ENCODE measurements around the gene ACD.
A peak's percentile ranks its signal among the peaks of the same experiment; 100 is the strongest.

The ACD gene

DNA sequence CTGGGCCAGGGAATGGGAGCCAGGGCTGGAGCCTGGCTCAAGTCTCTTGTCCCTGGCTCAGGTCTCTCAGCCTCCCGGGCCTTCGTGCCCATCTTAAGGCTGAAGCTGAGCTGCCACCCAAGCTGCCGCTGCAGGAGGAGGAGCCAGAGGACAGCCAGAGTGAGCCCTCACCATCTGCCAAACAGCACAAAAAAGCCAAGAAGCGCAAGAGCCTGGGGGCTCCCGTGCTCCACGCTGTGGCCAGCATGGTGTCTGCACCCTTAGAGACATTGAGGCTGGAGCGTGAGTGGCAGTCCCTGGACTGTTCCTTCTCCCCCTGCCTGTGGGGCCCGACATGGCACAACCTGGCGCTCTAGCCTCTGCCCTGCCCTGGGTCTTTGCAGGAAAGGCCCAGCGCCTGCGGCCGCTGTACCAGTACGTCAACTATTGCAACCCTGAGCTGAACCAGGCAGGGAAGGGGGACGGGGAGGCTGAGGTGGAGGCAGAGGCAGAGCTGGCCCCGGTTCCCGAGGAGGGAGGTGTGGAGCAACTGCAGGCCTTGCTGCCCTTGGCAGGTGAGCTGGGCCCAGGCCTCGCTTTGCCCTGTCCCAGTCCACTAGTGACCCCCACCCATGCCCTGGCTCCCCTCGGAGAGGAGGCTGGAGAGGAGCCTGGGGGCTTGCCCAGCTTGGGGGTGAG lies 7.9 kb upstream of the ACD start:
- H3K4me1 ChIP-seq (ENCODE audit: control insufficient read depth, insufficient read depth, low read length), result no peaks in the 10 kb centered on the region
- ChIA-PET POLR2A (no interaction called here), CTCF (interaction anchor here (0.6 to 3.0 kb wide), 9 partner anchors 12 to 274 kb away, joined by 3 to 19 read pairs (median 4); partner anchors contain the start of gene CTCF)
- H3K36me3 ChIP-seq (ENCODE audit: control insufficient read depth in 2 of 2, insufficient read depth in 1 of 2, low read length in 2 of 2), result peaks cover 0 to 25% of the 10 kb centered on the region in 2 experiments; a peak in 1 of 3 replicates
- H3K4me3 ChIP-seq (ENCODE audit: low read depth, low read length), result no peak overlapping the region
- H3K9me3 ChIP-seq (ENCODE audit: control insufficient read depth, insufficient read depth, low read depth, low read length), result no peaks in the 10 kb centered on the region
- H3K27ac ChIP-seq (ENCODE audit: extremely low read depth, low read depth, low read length), result no peak overlapping the region
- TF ChIP-seq ZNF843 (tag by site-specific recombination; IDR thresholded peaks at IDR 0.05) (no peak), ZBTB8A (tag by site-specific recombination; IDR thresholded peaks at IDR 0.05) (peak; percentile 72), HOXC10 (CRISPR knock-in tag; IDR thresholded peaks at IDR 0.05) (no peak), ZNF600 (tag by site-specific recombination; IDR thresholded peaks at IDR 0.05) (peak; percentile 48; the same call in 1 of the 2 replicates), ZNF549 (tag by site-specific recombination; IDR thresholded peaks at IDR 0.05) (no peak), ZNF341 (tag by site-specific recombination; IDR thresholded peaks at IDR 0.05; ENCODE audit: low read depth) (peak; percentile 88), ZNF660 (tag by site-specific recombination; IDR thresholded peaks at IDR 0.05) (0 out of 2 replicates have a peak, but pooled peaks have one; percentile 40), ZNF2 (tag by site-specific recombination; IDR thresholded peaks at IDR 0.05) (no peak), ZBTB17 (tag by site-specific recombination; IDR thresholded peaks at IDR 0.05) (peak; percentile 36; the same call in 1 of the 2 replicates), ZNF169 (tag by site-specific recombination; IDR thresholded peaks at IDR 0.05) (no peak), SCRT2 (tag by site-specific recombination; IDR thresholded peaks at IDR 0.05) (no peak), ZBTB20 (tag by site-specific recombination; IDR thresholded peaks at IDR 0.05) (peak; percentile 44; the same call in 1 of the 2 replicates), ZBTB48 (tag by site-specific recombination; IDR thresholded peaks at IDR 0.05) (peak; percentile 35; the same call in 1 of the 2 replicates), ZNF768 (tag by site-specific recombination; IDR thresholded peaks at IDR 0.05) (no peak), GLIS1 (tag by site-specific recombination; IDR thresholded peaks at IDR 0.05) (0 out of 2 replicates have a peak, but pooled peaks have one; percentile 6), ZNF654 (tag by site-specific recombination; IDR thresholded peaks at IDR 0.05; ENCODE audit: low read depth) (peak; percentile 17; the same call in 1 of the 2 replicates), ZNF561 (tag by site-specific recombination; IDR thresholded peaks at IDR 0.05; ENCODE audit: borderline replicate concordance) (no peak), OSR2 (tag by site-specific recombination; IDR thresholded peaks at IDR 0.05) (no peak), ZNF335 (tag by site-specific recombination; conservative IDR thresholded peaks at IDR 0.05) (peak; percentile 50), ZNF404 (tag by site-specific recombination; IDR thresholded peaks at IDR 0.05) (no peak), ZNF585B (tag by site-specific recombination; IDR thresholded peaks at IDR 0.05) (no peak)
- TF ChIP-seq, protein P1, sequence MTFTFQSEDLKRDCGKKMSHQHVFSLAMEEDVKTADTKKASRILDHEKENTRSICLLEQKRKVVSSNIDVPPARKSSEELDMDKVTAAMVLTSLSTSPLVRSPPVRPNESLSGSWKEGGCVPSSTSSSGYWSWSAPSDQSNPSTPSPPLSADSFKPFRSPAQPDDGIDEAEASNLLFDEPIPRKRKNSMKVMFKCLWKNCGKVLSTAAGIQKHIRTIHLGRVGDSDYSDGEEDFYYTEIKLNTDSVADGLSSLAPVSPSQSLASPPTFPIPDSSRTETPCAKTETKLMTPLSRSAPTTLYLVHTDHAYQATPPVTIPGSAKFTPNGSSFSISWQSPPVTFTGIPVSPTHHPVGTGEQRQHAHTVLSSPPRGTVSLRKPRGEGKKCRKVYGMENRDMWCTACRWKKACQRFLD (tag by site-specific recombination; IDR thresholded peaks at IDR 0.05), result no peak
- TF ChIP-seq, protein P2, sequence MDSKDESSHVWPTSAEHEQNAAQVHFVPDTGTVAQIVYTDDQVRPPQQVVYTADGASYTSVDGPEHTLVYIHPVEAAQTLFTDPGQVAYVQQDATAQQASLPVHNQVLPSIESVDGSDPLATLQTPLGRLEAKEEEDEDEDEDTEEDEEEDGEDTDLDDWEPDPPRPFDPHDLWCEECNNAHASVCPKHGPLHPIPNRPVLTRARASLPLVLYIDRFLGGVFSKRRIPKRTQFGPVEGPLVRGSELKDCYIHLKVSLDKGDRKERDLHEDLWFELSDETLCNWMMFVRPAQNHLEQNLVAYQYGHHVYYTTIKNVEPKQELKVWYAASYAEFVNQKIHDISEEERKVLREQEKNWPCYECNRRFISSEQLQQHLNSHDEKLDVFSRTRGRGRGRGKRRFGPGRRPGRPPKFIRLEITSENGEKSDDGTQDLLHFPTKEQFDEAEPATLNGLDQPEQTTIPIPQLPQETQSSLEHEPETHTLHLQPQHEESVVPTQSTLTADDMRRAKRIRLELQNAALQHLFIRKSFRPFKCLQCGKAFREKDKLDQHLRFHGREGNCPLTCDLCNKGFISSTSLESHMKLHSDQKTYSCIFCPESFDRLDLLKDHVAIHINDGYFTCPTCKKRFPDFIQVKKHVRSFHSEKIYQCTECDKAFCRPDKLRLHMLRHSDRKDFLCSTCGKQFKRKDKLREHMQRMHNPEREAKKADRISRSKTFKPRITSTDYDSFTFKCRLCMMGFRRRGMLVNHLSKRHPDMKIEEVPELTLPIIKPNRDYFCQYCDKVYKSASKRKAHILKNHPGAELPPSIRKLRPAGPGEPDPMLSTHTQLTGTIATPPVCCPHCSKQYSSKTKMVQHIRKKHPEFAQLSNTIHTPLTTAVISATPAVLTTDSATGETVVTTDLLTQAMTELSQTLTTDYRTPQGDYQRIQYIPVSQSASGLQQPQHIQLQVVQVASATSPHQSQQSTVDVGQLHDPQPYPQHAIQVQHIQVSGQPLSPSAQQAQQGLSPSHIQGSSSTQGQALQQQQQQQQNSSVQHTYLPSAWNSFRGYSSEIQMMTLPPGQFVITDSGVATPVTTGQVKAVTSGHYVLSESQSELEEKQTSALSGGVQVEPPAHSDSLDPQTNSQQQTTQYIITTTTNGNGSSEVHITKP (tag by site-specific recombination; IDR thresholded peaks at IDR 0.05), result peak; percentile 94
- TF ChIP-seq, protein P3, sequence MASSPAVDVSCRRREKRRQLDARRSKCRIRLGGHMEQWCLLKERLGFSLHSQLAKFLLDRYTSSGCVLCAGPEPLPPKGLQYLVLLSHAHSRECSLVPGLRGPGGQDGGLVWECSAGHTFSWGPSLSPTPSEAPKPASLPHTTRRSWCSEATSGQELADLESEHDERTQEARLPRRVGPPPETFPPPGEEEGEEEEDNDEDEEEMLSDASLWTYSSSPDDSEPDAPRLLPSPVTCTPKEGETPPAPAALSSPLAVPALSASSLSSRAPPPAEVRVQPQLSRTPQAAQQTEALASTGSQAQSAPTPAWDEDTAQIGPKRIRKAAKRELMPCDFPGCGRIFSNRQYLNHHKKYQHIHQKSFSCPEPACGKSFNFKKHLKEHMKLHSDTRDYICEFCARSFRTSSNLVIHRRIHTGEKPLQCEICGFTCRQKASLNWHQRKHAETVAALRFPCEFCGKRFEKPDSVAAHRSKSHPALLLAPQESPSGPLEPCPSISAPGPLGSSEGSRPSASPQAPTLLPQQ (tag by site-specific recombination; IDR thresholded peaks at IDR 0.05), result peak; percentile 98
- TF ChIP-seq, protein P4, sequence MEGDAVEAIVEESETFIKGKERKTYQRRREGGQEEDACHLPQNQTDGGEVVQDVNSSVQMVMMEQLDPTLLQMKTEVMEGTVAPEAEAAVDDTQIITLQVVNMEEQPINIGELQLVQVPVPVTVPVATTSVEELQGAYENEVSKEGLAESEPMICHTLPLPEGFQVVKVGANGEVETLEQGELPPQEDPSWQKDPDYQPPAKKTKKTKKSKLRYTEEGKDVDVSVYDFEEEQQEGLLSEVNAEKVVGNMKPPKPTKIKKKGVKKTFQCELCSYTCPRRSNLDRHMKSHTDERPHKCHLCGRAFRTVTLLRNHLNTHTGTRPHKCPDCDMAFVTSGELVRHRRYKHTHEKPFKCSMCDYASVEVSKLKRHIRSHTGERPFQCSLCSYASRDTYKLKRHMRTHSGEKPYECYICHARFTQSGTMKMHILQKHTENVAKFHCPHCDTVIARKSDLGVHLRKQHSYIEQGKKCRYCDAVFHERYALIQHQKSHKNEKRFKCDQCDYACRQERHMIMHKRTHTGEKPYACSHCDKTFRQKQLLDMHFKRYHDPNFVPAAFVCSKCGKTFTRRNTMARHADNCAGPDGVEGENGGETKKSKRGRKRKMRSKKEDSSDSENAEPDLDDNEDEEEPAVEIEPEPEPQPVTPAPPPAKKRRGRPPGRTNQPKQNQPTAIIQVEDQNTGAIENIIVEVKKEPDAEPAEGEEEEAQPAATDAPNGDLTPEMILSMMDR (tag by site-specific recombination; IDR thresholded peaks at IDR 0.05), result peak; percentile 96
- TF ChIP-seq, protein P5, sequence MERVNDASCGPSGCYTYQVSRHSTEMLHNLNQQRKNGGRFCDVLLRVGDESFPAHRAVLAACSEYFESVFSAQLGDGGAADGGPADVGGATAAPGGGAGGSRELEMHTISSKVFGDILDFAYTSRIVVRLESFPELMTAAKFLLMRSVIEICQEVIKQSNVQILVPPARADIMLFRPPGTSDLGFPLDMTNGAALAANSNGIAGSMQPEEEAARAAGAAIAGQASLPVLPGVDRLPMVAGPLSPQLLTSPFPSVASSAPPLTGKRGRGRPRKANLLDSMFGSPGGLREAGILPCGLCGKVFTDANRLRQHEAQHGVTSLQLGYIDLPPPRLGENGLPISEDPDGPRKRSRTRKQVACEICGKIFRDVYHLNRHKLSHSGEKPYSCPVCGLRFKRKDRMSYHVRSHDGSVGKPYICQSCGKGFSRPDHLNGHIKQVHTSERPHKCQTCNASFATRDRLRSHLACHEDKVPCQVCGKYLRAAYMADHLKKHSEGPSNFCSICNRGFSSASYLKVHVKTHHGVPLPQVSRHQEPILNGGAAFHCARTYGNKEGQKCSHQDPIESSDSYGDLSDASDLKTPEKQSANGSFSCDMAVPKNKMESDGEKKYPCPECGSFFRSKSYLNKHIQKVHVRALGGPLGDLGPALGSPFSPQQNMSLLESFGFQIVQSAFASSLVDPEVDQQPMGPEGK (tag by site-specific recombination; IDR thresholded peaks at IDR 0.05), result 0 out of 2 replicates have a peak, but pooled peaks have one; percentile 14
- TF ChIP-seq, protein P6, sequence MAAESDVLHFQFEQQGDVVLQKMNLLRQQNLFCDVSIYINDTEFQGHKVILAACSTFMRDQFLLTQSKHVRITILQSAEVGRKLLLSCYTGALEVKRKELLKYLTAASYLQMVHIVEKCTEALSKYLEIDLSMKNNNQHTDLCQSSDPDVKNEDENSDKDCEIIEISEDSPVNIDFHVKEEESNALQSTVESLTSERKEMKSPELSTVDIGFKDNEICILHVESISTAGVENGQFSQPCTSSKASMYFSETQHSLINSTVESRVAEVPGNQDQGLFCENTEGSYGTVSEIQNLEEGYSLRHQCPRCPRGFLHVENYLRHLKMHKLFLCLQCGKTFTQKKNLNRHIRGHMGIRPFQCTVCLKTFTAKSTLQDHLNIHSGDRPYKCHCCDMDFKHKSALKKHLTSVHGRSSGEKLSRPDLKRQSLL (tag by site-specific recombination; IDR thresholded peaks at IDR 0.05), result peak; percentile 54

All from HEK293 (cell line).